Prostate gland (tissue), 2 donors: ENCODE data around the gene L2HGDH. TPM values are rescaled to one million over a fixed set of nuclear protein-coding genes. Genes with fewer than 3 reads are reported as not detected.

ENCODE experiments used
- DNase-seq: peaks from one replicate; pipeline ENCODE4 v3.0.0-alpha.2; 2019; ENCODE audit warnings: low spot score
- H3K27ac ChIP-seq, 2 donors: fragments of 200-600 bp; sonication (generic); 2 replicates each; pipeline ENCODE4 v1.5.1; 2017 to 2019
- H3K27me3 ChIP-seq: fragments of 200-600 bp; sonication (generic); replicated peaks from 2 replicates; pipeline ENCODE4 v1.5.1; 2019; ENCODE audit not compliant: insufficient read depth
- H3K36me3 ChIP-seq, 2 donors: fragments of 200-600 bp; sonication (generic); 1 replicate in 1 of 2; 2 replicates in 1 of 2; pipeline versions ENCODE4 v1.5.1 to v1.8.1; 2017 to 2019
- H3K4me1 ChIP-seq: fragments of 200-600 bp; sonication (generic); replicated peaks from 2 replicates; pipeline ENCODE4 v1.5.1; 2019
- H3K4me3 ChIP-seq, 2 donors: fragments of 200-600 bp; sonication (generic); 2 replicates each; pipeline ENCODE4 v1.5.1; 2017 to 2019
- H3K9me3 ChIP-seq: fragments of 200-600 bp; sonication (generic); 2 replicates; pipeline ENCODE4 v1.5.1; 2017
- POLR2A ChIP-seq: fragments of 450-650 bp; IDR thresholded peaks from one replicate; pipeline ENCODE4 v1.6.1; 2016; ENCODE audit warnings: antibody characterized with exemption, mild to moderate bottlenecking
- POLR2AphosphoS5 ChIP-seq: sonication (generic); formaldehyde crosslinking; IDR thresholded peaks from one replicate; pipeline ENCODE4 v1.6.1; 2017; ENCODE audit warnings: antibody characterized with exemption
- WGBS: methylation state at CpG from one replicate; pipeline ENCODE4 v1.1.5; 2018; 5-methylcytosine and 5-hydroxymethylcytosine counted together
- intact Hi-C: fragments of 100-400 bp; cut with DNase I; formaldehyde crosslinking; loops from one replicate; pipeline ENCODE4 v1.14.2; 2022
- total RNA-seq, 2 donors: library from RNA; depleted of rRNA; stranded (reverse); fragments of >200 nt; gene quantifications; one replicate each; pipeline ENCODE4 v1.1.0, GENCODE V29; 2016
- TF ChIP-seq, protein P1 (sequence below), 4 experiments: fragments of 200-600 bp in 2 of 4; fragments of 450-650 bp in 2 of 4; sonication (generic) in 2 of 4; IDR thresholded peaks; 1 replicate in 3 of 4; 2 replicates in 1 of 4; pipeline ENCODE4 v1.5.1; 2016 to 2019; ENCODE audit warnings: antibody characterized with exemption in 4 of 4, mild to moderate bottlenecking in 2 of 4, moderate library complexity in 2 of 4

Gene L2HGDH
- total RNA-seq, 2 donors from 2014 or later, result 5.6 to 6.5 TPM

DNA sequence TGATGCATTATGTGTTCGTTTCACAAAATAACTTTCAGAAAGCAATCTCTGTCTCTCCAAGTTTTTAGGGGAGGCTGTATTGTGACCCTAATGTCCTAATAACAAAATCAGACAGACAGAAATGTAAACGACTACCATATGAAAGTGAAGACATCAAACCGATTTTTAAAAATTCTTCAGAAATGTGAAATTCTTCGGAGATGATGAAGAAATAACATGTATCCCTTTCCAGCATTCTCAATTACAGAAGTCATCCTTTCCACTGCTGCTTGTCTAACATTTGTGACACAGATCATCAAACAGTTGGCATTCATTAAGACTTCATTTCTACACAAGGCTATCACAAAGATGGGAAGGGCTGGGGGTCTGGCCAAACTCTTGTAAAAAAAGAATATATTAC lies 41.1 kb upstream of the L2HGDH start:
- WGBS, result 64% methylated on average over 4 of the region's 4 CpGs
- intact Hi-C loops, result no loop called here
- DNase-seq, result no peak
- Histone ChIP-seq H3K27ac (no peak overlapping the region), H3K4me3 (no peak overlapping the region), H3K27me3 (no peaks in the 10 kb centered on the region), H3K4me1 (no peaks in the 10 kb centered on the region), H3K9me3 (no peaks in the 10 kb centered on the region), H3K36me3 (no peaks in the 10 kb centered on the region)
- TF ChIP-seq POLR2AphosphoS5 (no peak), POLR2A (no peak)
- TF ChIP-seq, protein P1, sequence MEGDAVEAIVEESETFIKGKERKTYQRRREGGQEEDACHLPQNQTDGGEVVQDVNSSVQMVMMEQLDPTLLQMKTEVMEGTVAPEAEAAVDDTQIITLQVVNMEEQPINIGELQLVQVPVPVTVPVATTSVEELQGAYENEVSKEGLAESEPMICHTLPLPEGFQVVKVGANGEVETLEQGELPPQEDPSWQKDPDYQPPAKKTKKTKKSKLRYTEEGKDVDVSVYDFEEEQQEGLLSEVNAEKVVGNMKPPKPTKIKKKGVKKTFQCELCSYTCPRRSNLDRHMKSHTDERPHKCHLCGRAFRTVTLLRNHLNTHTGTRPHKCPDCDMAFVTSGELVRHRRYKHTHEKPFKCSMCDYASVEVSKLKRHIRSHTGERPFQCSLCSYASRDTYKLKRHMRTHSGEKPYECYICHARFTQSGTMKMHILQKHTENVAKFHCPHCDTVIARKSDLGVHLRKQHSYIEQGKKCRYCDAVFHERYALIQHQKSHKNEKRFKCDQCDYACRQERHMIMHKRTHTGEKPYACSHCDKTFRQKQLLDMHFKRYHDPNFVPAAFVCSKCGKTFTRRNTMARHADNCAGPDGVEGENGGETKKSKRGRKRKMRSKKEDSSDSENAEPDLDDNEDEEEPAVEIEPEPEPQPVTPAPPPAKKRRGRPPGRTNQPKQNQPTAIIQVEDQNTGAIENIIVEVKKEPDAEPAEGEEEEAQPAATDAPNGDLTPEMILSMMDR (IDR thresholded peaks at IDR 0.05), result no peak

DNA sequence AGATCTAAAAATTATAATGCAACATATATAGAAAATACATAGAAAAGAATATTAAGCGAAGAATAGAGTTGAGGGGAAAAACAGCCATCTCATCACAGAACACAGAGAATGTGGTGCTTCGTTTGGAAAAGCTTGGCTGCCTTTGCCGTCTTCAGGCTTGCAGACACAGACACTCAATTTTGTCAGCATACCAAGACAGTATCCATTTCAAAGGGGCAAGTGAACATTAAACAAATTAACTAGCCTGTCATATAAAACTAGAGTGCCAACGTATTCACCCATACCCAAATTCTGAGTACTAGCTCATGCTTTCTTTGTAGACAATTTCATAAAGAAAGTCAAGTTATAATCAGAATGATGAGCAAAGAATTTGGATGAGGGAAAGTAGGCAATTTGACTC lies 40.6 kb upstream of the L2HGDH start:
- intact Hi-C loops, result no loop called here
- Histone ChIP-seq H3K4me3 (no peak overlapping the region), H3K36me3 (no peaks in the 10 kb centered on the region), H3K27ac (no peak overlapping the region), H3K27me3 (no peaks in the 10 kb centered on the region), H3K4me1 (no peaks in the 10 kb centered on the region), H3K9me3 (no peaks in the 10 kb centered on the region)
- TF ChIP-seq POLR2AphosphoS5, result no peak
- TF ChIP-seq POLR2A, result no peak
- TF ChIP-seq, protein P1 (IDR thresholded peaks at IDR 0.05), result no peak
- DNase-seq, result no peak
- 37% methylated on average over 4 of the region's 4 CpGs for WGBS

DNA sequence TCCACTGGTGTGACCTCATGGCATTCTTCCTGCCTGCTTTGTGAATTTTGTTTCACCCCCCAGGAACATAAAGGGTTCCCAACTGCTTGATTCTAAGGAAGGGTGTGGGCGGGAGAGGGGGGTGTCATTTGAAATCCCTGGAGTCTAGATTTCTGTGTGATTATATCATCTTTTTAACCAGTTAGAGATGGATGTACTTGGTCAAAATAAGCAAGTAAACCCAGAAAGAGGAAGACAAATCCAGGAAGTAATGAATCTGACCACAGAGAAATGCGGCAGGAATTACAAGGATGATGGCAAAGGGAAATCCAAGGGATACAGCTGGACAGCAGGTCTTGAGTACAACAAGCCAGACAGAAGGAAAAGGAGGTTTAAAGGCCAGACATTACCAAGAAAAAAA lies 38.9 kb upstream of the L2HGDH start:
- TF ChIP-seq POLR2AphosphoS5, result no peak
- TF ChIP-seq, protein P1 (IDR thresholded peaks at IDR 0.05), result no peak
- TF ChIP-seq POLR2A, result no peak
- WGBS, result 85% methylated on average over 2 of the region's 2 CpGs
- Histone ChIP-seq H3K4me1 (no peaks in the 10 kb centered on the region), H3K36me3 (no peaks in the 10 kb centered on the region), H3K27me3 (no peaks in the 10 kb centered on the region), H3K27ac (no peak overlapping the region), H3K4me3 (no peak overlapping the region), H3K9me3 (no peaks in the 10 kb centered on the region)
- intact Hi-C loops, result no loop called here
- no peak for DNase-seq

DNA sequence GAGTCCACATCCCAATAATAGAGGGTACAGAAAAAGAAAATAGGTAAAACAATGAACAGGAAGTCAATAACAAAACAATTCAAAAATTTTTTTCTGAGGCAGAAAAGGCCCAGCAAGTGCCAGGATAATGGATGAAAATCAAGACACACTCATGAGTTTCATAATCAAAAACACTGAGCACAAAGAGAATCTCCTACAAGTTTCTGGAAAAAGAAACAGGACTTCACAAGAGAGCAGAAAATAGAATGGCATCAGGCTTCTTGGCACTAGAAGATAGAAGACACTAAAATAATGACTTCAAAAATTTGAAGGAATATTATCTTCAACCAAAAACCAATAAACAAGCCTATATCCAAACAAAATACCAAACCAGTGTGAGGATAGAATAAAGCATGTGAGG lies 36.9 kb upstream of the L2HGDH start:
- DNase-seq, result no peak
- TF ChIP-seq POLR2A (no peak), POLR2AphosphoS5 (no peak)
- TF ChIP-seq, protein P1 (IDR thresholded peaks at IDR 0.05), result no peak
- H3K4me1 ChIP-seq, result peaks cover 9% of the 10 kb centered on the region
- no peak overlapping the region for H3K4me3 ChIP-seq
- no peaks in the 10 kb centered on the region for H3K27me3 ChIP-seq
- H3K27ac ChIP-seq, result peak overlapping the region in 1 of 2 donors; percentile 12
- no peaks in the 10 kb centered on the region for H3K9me3 ChIP-seq
- H3K36me3 ChIP-seq, result no peaks in the 10 kb centered on the region
- intact Hi-C loops, result loop anchor here (10.0 kb wide), 1 partner anchor 426 kb away; no protein-coding TSS in a partner anchor

DNA sequence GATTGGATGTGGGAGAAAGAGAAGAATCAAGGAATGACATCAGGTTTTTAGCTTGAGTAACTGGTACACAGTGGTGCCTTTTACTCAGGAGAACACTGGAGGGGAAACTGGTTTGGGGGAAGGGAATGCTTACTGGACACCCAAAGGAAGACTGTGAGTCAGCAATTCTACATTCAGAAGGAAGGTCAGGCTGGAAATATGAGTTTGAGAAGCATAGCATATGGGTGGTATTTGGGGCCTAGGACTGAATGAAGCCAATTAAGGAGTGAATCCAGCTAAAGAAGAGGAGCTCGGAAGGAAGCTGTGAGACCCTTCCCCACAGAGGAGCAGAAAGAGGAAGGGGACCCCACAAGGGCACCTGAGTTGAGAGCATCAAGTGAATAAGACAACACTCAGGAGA lies 35.5 kb upstream of the L2HGDH start:
- H3K9me3 ChIP-seq, result no peaks in the 10 kb centered on the region
- H3K36me3 ChIP-seq, result no peaks in the 10 kb centered on the region
- H3K27me3 ChIP-seq, result no peaks in the 10 kb centered on the region
- H3K4me3 ChIP-seq, result no peak overlapping the region
- H3K27ac ChIP-seq, result peak overlapping the region in 1 of 2 donors; percentile 28
- TF ChIP-seq POLR2AphosphoS5, result peak; percentile 49
- TF ChIP-seq POLR2A, result no peak
- TF ChIP-seq, protein P1 (IDR thresholded peaks at IDR 0.05), result no peak
- intact Hi-C loops, result loop anchor here (10.0 kb wide), 1 partner anchor 427 kb away; no protein-coding TSS in a partner anchor
- DNase-seq, result no peak
- H3K4me1 ChIP-seq, result peaks cover 13% of the 10 kb centered on the region
- 0% methylated on average over 1 of the region's 1 CpG for WGBS
